ENCODE measurements around the gene SORCS2. TPM values are rescaled to one million over a fixed set of nuclear protein-coding genes. Genes with fewer than 3 reads are reported as not detected.

Gene SORCS2
- total RNA-seq, 2 donors from 2014 or later: 0.54 to 0.74 TPM

DNA sequence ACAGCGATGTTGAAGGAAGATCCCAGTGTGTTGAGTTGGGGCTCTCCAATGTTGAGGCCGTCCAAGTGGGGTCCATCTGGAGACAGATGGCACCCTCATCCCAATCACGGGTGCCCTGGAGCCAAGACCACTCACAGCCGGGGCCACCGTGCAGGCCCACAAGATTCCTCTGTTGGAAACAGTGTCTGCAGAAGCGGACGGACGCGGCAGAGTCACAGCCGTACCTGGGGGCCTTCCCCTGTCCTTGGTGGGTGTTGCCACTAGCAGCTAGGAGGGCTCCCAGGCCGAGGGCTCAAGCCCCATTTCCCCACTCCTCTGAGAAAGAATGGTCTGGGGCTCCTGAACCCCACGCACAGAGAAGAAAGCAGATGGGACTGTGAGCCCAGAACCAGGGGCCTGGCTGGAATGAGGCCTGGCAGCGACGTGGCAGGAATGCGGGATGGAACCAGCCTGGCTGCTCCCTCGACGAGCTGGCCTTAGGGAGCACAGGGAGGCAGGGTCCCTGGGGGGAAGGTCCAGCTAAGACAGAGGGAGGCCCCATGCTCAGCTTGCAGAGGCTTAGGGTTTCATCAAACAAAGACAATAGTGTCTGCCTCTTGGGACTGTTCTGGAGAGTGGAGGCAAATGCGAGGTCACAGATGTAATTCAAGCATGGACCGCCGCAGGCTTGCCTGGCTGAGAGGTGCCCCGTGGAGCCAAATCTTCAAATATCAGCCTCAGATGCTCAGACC is 518.4 kb downstream of the SORCS2 start:
- Histone ChIP-seq H3K9me3 (no peaks in the 10 kb centered on the region), H3K4me3 (no peak overlapping the region), H3K36me3 (no peaks in the 10 kb centered on the region), H3K27ac (no peak overlapping the region), H3K27me3 (no peaks in the 10 kb centered on the region), H3K9ac (ENCODE audit: low read depth in 2 of 2, low read length in 2 of 2) (no peak overlapping the region), H3K4me1 (no peaks in the 10 kb centered on the region)
- intact Hi-C loops (cut with DNase I): no loop called here
- no peak for DNase-seq
- TF ChIP-seq, protein P1, sequence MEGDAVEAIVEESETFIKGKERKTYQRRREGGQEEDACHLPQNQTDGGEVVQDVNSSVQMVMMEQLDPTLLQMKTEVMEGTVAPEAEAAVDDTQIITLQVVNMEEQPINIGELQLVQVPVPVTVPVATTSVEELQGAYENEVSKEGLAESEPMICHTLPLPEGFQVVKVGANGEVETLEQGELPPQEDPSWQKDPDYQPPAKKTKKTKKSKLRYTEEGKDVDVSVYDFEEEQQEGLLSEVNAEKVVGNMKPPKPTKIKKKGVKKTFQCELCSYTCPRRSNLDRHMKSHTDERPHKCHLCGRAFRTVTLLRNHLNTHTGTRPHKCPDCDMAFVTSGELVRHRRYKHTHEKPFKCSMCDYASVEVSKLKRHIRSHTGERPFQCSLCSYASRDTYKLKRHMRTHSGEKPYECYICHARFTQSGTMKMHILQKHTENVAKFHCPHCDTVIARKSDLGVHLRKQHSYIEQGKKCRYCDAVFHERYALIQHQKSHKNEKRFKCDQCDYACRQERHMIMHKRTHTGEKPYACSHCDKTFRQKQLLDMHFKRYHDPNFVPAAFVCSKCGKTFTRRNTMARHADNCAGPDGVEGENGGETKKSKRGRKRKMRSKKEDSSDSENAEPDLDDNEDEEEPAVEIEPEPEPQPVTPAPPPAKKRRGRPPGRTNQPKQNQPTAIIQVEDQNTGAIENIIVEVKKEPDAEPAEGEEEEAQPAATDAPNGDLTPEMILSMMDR (IDR thresholded peaks at IDR 0.05): no peak

DNA sequence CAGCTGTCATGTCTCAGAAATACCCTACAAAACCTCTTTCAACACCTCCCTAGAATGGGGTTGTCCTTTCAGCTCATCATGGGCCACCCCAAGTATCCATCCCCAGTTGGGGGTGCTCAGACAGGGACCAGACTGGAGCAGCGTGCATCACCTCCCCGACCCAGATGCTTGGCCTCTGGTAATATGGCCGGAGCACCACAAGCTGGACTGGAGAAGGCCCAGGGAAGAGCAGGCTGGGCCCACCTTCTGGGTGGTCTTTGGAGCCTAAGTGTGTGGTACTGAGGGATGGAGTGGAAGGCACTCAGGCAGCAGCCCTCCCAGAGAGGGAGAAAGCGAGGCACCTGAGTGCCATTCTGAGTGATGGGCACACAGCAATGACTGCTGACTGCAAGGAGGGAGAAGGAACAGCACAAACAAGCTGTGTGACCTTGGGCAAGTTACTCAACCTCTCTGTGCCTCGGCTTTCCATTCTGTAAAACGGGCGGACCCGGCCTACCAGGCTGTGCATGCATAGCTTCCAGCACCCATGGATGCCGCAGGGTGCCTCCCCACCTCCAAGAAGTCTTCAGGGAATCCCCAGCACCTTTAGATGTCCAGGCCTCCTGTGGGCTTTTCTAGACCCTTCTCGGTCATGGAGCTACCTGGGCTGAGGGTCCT is 519.1 kb downstream of the SORCS2 start:
- intact Hi-C loops (cut with DNase I): no loop called here
- no peak overlapping the region for H3K9ac ChIP-seq (ENCODE audit: low read depth in 2 of 2, low read length in 2 of 2)

DNA sequence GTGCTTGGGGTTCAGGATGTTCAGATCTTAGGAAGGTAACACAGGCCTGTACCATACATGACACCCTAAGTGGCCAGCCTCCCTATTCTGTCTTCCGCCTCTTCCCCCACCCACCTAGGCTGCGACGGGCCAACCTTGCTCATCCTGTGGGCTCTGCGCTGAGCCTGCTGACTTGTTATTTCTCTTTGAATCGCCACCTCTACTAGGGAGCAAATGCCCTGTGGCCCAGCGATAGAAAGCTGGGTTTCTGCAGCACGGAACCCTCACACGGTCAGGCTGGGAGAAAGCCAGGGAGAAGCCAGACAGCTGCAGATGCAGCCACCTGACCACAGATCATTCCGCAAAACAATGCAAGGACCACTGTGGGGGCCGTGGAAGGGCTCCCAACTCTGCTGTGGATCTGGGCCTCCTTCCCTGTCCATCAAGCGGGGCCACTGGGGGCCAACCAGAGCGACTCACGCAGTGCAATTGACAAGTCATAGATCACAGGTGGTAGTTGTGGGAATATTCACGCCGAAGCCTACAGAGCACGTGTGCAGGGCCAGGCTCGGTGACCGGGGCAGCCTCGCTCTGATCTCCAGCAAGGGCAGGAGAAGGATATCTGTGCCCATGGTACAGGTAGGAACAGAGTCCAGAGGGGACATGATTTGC is 519.8 kb downstream of the SORCS2 start:
- Histone ChIP-seq H3K9me3 (no peaks in the 10 kb centered on the region), H3K4me1 (no peaks in the 10 kb centered on the region), H3K27me3 (no peaks in the 10 kb centered on the region), H3K36me3 (no peaks in the 10 kb centered on the region), H3K4me3 (no peak overlapping the region), H3K27ac (no peak overlapping the region), H3K9ac (ENCODE audit: low read depth in 2 of 2, low read length in 2 of 2) (no peak overlapping the region)
- no peak for DNase-seq
- TF ChIP-seq, protein P1 (IDR thresholded peaks at IDR 0.05): no peak
- intact Hi-C loops (cut with DNase I): no loop called here

More for the DNA sequence above, 519.1 kb downstream of the SORCS2 start:
- H3K9me3 ChIP-seq: no peaks in the 10 kb centered on the region
- H3K4me3 ChIP-seq: no peak overlapping the region
- TF ChIP-seq, protein P1 (IDR thresholded peaks at IDR 0.05): no peak
- no peaks in the 10 kb centered on the region for H3K4me1 ChIP-seq
- H3K36me3 ChIP-seq: no peaks in the 10 kb centered on the region
- no peak for DNase-seq
- H3K27me3 ChIP-seq: no peaks in the 10 kb centered on the region
- no peak overlapping the region for H3K27ac ChIP-seq

DNA sequence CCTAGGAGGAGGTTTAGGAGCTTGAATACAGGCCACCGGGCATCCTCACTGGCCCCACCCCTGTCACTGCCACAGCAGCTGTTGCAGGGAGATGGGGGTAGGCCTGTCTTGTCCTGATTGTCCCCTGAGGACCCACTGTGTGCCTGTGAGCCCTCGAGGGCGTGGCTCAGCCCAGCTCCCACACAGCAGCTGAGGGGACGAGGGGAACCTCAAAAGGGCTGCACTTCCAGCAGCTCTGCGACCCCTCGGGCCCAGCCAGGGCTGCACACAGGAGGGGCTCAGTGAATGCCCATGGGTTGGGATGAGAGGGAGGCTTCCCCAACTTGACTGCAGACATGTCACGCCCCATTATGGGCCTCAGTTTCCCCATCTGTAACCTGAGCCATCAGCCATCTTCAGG is 521.4 kb downstream of the SORCS2 start:
- H3K27ac ChIP-seq: no peak overlapping the region
- no peak for DNase-seq
- intact Hi-C loops (cut with DNase I): no loop called here
- no peaks in the 10 kb centered on the region for H3K27me3 ChIP-seq
- TF ChIP-seq, protein P1 (IDR thresholded peaks at IDR 0.05): no peak
- no peaks in the 10 kb centered on the region for H3K9me3 ChIP-seq
- H3K4me1 ChIP-seq: no peaks in the 10 kb centered on the region
- H3K36me3 ChIP-seq: no peaks in the 10 kb centered on the region
- H3K9ac ChIP-seq (ENCODE audit: low read depth in 2 of 2, low read length in 2 of 2): no peak overlapping the region
- no peak overlapping the region for H3K4me3 ChIP-seq

DNA sequence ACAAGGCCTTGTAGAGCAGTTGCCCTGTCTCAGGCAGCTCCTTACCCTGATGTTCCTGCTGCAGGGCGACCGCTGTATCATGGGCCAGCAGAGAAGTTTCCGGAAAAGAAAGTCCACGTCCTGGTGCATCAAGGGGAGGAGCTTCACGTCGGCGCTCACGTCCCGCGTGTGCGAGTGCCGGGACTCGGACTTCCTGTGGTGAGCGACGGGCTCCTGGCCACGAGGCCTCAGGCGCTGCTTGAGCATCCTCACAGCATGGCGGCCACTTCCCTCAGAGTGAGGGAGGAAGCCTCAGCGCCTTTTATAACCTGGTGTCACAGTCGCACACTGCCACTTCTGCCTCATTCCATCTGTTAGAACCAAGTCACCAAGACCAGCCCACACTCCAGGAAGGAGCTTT is 521.8 kb downstream of the SORCS2 start:
- no peaks in the 10 kb centered on the region for H3K9me3 ChIP-seq
- DNase-seq: no peak
- no peaks in the 10 kb centered on the region for H3K4me1 ChIP-seq
- no peaks in the 10 kb centered on the region for H3K27me3 ChIP-seq
- intact Hi-C loops (cut with DNase I): no loop called here
- no peak overlapping the region for H3K9ac ChIP-seq (ENCODE audit: low read depth in 2 of 2, low read length in 2 of 2)
- no peak overlapping the region for H3K27ac ChIP-seq
- H3K36me3 ChIP-seq: no peaks in the 10 kb centered on the region
- H3K4me3 ChIP-seq: no peak overlapping the region
- TF ChIP-seq, protein P1 (IDR thresholded peaks at IDR 0.05): no peak
